ENCODE measurements around the gene TMEM131L.
"Not testable (repeated sequence)": the region's sequence is repeated elsewhere in the genome, so short reads cannot be mapped to it uniquely, and the experiment has no call there.

Gene TMEM131L

DNA sequence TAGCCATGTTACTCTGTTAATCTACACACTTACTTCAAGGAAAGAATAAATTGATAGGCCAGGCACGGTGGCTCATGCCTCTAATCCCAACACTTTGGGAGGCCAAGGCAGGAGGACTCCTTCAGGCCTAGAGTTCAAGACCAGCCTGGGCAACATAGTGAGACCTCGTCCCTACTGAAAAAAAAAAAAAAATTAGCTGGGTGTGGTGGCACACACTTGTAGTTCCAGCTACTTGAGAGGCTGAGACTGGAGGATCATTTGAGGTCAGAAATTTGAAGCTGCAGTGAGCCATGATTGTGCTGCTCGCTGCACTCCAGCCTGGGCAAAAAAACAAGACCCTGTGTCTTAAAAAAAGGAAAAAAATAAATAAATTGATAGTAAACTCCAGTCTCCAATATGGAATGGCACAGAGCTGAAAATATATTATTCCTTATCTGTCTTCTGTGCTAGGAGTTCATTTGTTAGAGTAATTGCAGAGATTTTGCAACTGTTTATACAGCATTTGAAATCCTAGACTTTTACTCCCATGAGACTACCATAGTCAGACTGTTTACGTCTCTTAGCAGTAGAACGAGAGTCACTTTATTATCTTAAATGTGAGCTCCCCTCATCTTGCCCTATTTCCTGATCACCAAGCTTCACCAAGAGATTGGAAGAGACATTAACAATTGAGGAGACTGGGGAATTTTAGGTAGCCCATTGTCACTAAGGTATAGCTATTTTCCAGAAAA is 18.8 kb upstream of the TMEM131L start:
- no peak for DNase-seq (ENCODE audit: low read depth)

GRCh38 chr4:153448003-153448731 is 18.0 kb upstream of the TMEM131L start:
- no peak for DNase-seq (ENCODE audit: low read depth)

GRCh38 chr4:153449338-153449737 is 16.8 kb upstream of the TMEM131L start:
- DNase-seq (ENCODE audit: low read depth) = no peak

DNA sequence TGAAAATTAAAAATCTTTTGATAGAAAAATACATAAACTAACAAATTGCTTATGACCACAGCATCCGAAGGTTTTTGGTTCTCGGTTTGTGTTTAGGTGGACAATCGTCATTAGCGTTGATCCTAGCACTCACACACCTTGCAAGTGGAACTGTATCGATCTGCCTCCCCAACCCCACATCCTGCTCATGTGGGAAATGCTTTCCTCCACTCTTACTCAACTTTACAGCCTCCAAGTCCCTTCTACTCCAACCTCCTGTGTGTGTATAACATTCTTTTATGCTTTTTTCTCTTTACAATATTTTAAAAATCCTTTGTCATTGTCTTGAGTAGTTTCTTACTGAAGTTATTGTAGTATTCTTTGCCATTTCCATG is 15.6 kb upstream of the TMEM131L start:
- DNase-seq (ENCODE audit: low read depth) = no peak

DNA sequence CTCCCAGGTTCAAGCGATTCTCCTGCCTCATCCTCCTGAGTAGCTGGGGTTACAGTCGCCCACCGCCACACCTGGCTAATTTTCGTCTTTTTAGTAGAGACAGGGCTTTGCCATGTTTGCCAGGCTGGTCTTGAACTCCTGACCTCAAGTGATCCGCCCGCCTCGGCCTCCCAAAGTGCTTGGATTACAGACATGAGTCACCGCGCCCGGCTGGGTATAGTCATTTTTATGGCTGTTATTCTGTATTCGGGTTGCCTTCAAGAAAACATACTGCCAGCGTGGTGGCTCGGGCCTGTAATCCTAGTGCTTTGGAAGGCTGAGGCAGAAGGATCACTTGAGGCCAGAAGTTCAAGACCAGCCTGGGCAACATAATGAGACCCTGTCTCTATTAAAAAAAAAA is 15.0 kb upstream of the TMEM131L start:
- DNase-seq (ENCODE audit: low read depth) = not testable (repeated sequence)

GRCh38 chr4:153451911-153452657 is 14.1 kb upstream of the TMEM131L start:
- DNase-seq (ENCODE audit: low read depth) = no peak

- DNase-seq (ENCODE audit: low read depth) = no peak
These were observed 13.3 kb upstream of the TMEM131L start for GRCh38 chr4:153452658-153453378.

- DNase-seq (ENCODE audit: low read depth) = no peak
These were observed 12.8 kb upstream of the TMEM131L start for GRCh38 chr4:153453402-153453801.

- DNase-seq (ENCODE audit: low read depth) = no peak
These were observed 7.2 kb upstream of the TMEM131L start for GRCh38 chr4:153458969-153459368.

GRCh38 chr4:153461549-153461948 is 4.6 kb upstream of the TMEM131L start:
- not testable (repeated sequence) for DNase-seq (ENCODE audit: low read depth)

DNA sequence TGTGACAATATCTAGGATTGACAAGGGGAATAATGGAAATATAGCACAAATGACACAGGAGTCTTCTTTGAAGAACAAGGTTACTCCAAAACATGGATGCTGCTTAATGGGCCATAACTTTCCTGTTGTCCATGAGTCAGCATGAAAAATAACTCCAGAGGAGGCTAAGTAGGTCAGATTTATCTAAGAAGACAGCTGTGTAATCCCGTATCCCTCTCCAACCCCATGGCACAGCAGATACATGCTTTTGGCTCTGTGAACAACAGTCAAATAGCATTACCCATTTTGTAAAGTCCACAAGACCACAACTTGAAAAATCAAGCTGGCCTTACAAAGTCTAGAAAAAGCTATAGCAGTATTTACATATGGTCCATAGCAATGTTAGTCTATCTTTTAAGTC is 2.1 kb upstream of the TMEM131L start:
- DNase-seq (ENCODE audit: low read depth) = no peak

- no peak for DNase-seq (ENCODE audit: low read depth)
These were observed 1.0 kb upstream of the TMEM131L start for GRCh38 chr4:153465140-153465539.

DNA sequence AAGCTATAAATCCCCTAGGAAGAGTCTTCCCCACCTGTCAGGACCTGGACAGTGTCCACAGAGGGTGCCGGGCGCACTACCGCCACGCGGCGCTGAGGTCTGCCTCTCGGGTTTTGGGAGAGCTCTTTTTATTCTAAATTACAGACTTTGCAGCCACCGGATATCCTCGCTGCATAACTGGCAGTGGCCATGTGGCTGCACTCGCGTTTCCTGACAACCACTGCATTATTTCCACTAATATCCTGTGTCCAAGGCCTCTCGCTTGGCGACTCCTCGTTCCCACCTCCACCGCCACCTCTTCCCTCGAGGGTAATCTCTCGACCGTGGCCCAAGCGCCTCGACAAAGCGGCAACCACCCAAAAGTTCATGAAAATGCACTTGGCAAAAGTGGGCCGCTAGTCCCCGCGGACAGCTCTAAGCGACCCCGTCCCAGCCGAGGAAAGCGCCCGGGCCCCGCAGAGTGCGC is 512 bp upstream of the TMEM131L start:
- DNase-seq (ENCODE audit: low read depth) = no peak

DNA sequence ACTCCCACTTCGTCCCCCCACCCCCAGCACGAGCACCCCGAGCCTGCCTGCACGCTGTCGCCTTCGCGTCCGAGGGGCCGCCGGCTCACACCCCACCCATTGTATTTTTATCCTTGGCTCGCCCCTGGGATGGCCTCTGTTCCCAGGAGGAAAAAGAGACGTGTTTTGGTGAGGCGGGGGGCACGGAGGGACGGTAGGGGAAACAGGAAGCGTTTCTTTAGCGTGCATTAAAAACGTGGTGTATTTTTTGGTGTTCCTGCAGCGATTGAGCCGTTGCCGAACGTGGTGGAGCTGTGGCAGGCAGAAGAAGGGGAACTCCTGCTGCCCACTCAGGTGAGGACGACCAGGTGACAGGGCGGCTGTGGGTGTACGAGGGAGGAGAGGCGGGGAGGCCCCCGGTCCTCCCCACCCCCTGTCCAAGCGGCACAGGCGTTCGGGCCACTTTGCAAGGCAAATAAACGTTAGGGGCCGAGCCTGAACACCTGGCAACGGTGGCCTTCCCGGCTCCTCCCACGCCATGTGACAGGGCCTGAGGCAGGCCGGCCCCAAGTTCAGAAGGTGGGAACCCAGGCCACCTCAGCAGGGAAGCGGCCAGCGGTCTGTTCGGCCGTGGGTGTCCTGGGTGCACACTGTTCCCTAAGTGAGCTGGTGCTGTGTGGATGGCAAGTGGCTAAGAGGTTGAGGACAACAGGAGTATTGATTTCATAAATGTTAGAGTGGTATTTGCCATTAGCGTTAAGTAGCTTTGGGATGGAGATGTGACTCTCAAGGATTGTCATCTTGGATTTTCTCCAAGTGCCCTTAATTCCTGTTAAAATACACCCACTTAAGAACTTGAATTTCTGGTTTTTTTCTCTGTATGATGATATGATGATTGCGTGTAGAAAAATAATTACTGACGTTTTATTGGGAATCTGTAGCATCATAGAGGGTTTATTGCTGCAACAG is 1.1 kb downstream of the TMEM131L start:
- DNase-seq (ENCODE audit: low read depth) = peak; percentile 44

DNA sequence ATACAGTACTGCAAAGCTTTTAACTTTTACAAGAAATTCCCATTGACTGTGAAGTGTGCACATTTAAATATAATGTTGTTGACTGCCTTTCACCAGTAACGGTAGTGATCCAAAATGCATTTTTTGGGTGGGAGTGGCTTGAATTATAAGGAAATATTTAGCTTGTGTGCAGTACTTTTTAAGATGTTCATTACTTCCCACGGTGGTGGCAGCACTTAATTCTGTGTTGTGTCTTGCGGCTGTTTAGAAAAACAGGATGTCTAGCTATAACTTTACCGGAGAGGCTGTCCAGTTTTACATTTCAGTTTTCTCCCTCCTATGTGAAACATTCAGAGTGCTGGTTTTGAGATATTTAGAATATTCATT is 1.7 kb downstream of the TMEM131L start:
- no peak for DNase-seq (ENCODE audit: low read depth)

GRCh38 chr4:153468587-153468986 is 2.4 kb downstream of the TMEM131L start:
- no peak for DNase-seq (ENCODE audit: low read depth)

GRCh38 chr4:153469031-153469430 is 2.9 kb downstream of the TMEM131L start:
- no peak for DNase-seq (ENCODE audit: low read depth)

DNA sequence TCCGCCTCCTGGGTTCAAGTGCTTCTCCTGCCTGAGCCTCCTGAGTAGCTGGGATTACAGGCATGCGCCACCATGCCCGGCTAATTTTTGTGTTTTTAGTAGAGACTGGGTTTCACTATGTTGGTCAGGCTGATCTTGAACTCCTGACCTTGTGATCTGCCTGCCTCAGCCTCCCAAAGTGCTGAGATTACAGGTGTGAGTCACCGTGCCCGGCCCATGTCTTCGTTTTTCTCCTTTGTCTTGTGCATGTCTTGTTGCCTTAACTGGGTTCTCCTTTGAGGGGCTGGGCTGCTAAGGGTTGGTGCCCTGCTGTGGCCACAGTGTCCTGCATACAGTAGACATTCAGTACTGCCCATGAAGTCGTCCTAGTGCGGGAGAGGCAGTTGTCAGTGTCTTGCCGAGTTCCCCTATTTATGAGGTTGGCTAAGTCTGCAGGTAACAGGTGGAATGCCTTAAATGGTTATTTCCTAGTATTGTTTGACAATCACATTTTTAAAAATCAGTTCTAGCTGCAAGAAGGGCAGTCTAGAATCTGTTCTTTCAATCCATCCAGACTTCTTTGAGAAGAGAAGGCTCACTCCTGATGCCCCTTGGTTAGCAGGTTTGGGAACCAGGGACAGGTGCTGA is 5.0 kb downstream of the TMEM131L start:
- not testable (repeated sequence) for DNase-seq (ENCODE audit: low read depth)

DNA sequence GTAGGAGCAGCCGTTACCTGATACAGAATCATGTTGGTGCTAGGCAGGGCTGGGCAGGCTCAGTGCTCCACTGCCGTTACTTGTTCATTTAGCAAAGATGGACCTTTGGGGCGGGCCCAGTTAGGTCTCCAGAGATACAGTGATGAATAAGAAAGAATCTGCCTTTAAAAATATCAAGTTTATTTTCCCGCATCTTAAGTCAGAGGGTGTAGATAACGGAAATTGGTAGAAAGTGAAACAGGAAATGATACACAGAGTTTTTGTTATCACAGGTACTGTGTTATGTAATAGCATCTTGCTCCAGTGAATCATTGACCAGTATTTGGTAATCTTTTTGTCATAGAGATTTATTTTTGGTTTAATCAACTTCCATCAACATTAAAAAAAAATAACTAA is 5.5 kb downstream of the TMEM131L start:
- peak; percentile 26 for DNase-seq (ENCODE audit: low read depth)
